ENCODE data around the gene HIGD1C. TPM values are rescaled to one million over a fixed set of nuclear protein-coding genes. Genes with fewer than 3 reads are reported as not detected.
A peak's percentile ranks its signal among the peaks of the same experiment; 100 is the strongest.

Gene HIGD1C
- total and polyA plus RNA-seq, 9 donors: not detected

GRCh38 chr12:50985322-50985721 is 33.0 kb downstream of the HIGD1C start:
- intact Hi-C loops (cut with DNase I): loop anchor here in 3 of 4 donors (5.0 to 10.0 kb wide), 4 partner anchors 61 to 221 kb away; partner anchors contain the start of gene ATF1 (in 1 of the 3)
- Histone ChIP-seq H3K27me3 (no peaks in the 10 kb centered on the region), H3K4me3 (no peak overlapping the region), H3K9me3 (no peaks in the 10 kb centered on the region), H3K4me1 (ENCODE audit: insufficient read depth) (no peaks in the 10 kb centered on the region), H3K36me3 (no peaks in the 10 kb centered on the region), H3K27ac (no peak overlapping the region)
- peak in 1 of 5 donors; percentile 32 for DNase-seq
- no peak for TF ChIP-seq EP300 (IDR thresholded peaks at IDR 0.05)
- TF ChIP-seq CTCF (IDR thresholded peaks at IDR 0.05): no peak
- TF ChIP-seq POLR2A (IDR thresholded peaks at IDR 0.05): no peak

- intact Hi-C loops (cut with DNase I): loop anchor here in 3 of 4 donors (5.0 to 10.0 kb wide), 4 partner anchors 62 to 222 kb away; partner anchors contain the start of gene ATF1 (in 1 of the 3)
- Histone ChIP-seq H3K4me3 (no peak overlapping the region), H3K9me3 (no peaks in the 10 kb centered on the region), H3K27ac (no peak overlapping the region), H3K36me3 (no peaks in the 10 kb centered on the region), H3K4me1 (ENCODE audit: insufficient read depth) (no peaks in the 10 kb centered on the region), H3K27me3 (no peaks in the 10 kb centered on the region)
- TF ChIP-seq POLR2A (IDR thresholded peaks at IDR 0.05) (no peak), EP300 (IDR thresholded peaks at IDR 0.05) (no peak), CTCF (IDR thresholded peaks at IDR 0.05) (peak in 2 of 3 donors; percentile 44 to 52)
- 28 to 41% (median 32%) methylated on average over 8 of the region's 8 CpGs for WGBS, 3 donors
- peak in 3 of 5 donors; percentile 30 to 63 (median 32) for DNase-seq
These were observed 34.8 kb downstream of the HIGD1C start for GRCh38 chr12:50986966-50987737.

DNA sequence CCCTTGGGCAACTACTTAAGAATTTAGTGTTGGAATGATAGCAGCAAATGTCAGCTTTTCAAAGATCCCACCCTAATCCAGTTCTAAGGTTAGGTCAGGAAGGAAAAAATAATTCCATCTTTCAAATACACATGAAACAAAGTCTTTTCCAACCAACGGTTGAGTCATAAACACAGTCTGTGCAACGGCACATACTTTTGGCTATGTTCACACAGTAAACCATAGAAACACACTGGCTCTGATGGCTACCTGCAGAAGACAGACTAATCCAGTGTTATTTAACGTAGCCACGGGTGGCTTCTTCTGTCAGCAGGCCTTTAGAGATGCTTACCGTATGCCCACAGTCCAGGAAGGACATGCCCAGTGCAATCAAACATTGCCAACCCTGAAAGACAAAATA is 35.7 kb downstream of the HIGD1C start:
- Histone ChIP-seq H3K4me3 (no peak overlapping the region), H3K36me3 (no peaks in the 10 kb centered on the region), H3K27ac (no peak overlapping the region), H3K9me3 (no peaks in the 10 kb centered on the region), H3K4me1 (ENCODE audit: insufficient read depth) (no peaks in the 10 kb centered on the region), H3K27me3 (no peaks in the 10 kb centered on the region)
- WGBS, 3 donors: 53 to 71% (median 67%) methylated on average over 5 of the region's 5 CpGs
- TF ChIP-seq EP300 (IDR thresholded peaks at IDR 0.05) (no peak), CTCF (IDR thresholded peaks at IDR 0.05) (no peak), POLR2A (IDR thresholded peaks at IDR 0.05) (no peak)
- intact Hi-C loops (cut with DNase I): loop anchor here in 3 of 4 donors (5.0 to 10.0 kb wide), 4 partner anchors 63 to 223 kb away; partner anchors contain the start of gene ATF1 (in 1 of the 3)
- DNase-seq: no peak

- whole genome bisulfite sequencing, 3 donors: 85 to 94% (median 89%) methylated on average over 5 of the region's 5 CpGs
- intact Hi-C loops (cut with DNase I): loop anchor here in 3 of 4 donors (5.0 to 10.0 kb wide), 4 partner anchors 64 to 224 kb away; partner anchors contain the start of gene ATF1 (in 1 of the 3)
These were observed 36.5 kb downstream of the HIGD1C start for GRCh38 chr12:50988871-50989270.

More at GRCh38 chr12:50988871-50989270, 36.5 kb downstream of the HIGD1C start:
- Histone ChIP-seq H3K36me3 (no peaks in the 10 kb centered on the region), H3K27me3 (no peaks in the 10 kb centered on the region), H3K27ac (no peak overlapping the region), H3K4me3 (no peak overlapping the region), H3K4me1 (ENCODE audit: insufficient read depth) (no peaks in the 10 kb centered on the region), H3K9me3 (no peaks in the 10 kb centered on the region)
- no peak for DNase-seq
- no peak for TF ChIP-seq EP300 (IDR thresholded peaks at IDR 0.05)
- no peak for TF ChIP-seq CTCF (IDR thresholded peaks at IDR 0.05)
- TF ChIP-seq POLR2A (IDR thresholded peaks at IDR 0.05): no peak
